SK-N-SH (cell line): ENCODE results near the gene KRTAP13-3. TPM values are rescaled to one million over a fixed set of nuclear protein-coding genes. Genes with fewer than 3 reads are reported as not detected.

Experiments
- CTCF ChIA-PET: fragments of 300-600, 350-600 bp; formaldehyde crosslinking; extraction: SDS; loops from one replicate; lab custom pipeline; 2021; lab: Yijun Ruan, JAX
- POLR2A ChIA-PET: fragments of 350-600 bp; sonication (Branson Sonifier 250); formaldehyde crosslinking; extraction: SDS; loops from one replicate; lab custom pipeline; 2020; ENCODE audit warnings: antibody characterized with exemption, inconsistent platforms; lab: Yijun Ruan, JAX
- DNase-seq: peaks from one replicate; pipeline ENCODE4 v3.0.0; 2012
- H2AFZ ChIP-seq: fragments of 200-600 bp; sonication (generic); 2 replicates; pipeline ENCODE4 v1.8.1; 2016; ENCODE audit warnings: antibody characterized with exemption, mild to moderate bottlenecking, low read depth
- H3F3A ChIP-seq: fragments of 200-600 bp; sonication (generic); replicated peaks from 2 replicates; pipeline ENCODE3; 2016; ENCODE audit warnings: antibody characterized with exemption, mild to moderate bottlenecking; ENCODE audit not compliant: insufficient read depth
- H3K27ac ChIP-seq, 2 experiments: fragments of 200-500 bp in 1 of 2; fragments of 200-600 bp in 1 of 2; sonication (Bioruptor generic) in 1 of 2; sonication (generic), shearing (Covaris generic) in 1 of 2; 2 replicates each; pipeline versions ENCODE4 v1.5.1 to v1.6.1; 2014 to 2016; ENCODE audit warnings: low read depth in 2 of 2, inconsistent platforms in 1 of 2, low read length in 1 of 2, mild to moderate bottlenecking in 1 of 2, mixed read lengths in 1 of 2
- H3K27me3 ChIP-seq: fragments of 200-600 bp; sonication (generic), shearing (Covaris generic); 2 replicates; pipeline ENCODE4 v1.6.1; 2016; ENCODE audit warnings: mixed run types; ENCODE audit not compliant: insufficient read depth
- H3K36me3 ChIP-seq, 2 experiments: fragments of 200-500 bp in 1 of 2; fragments of 200-600 bp in 1 of 2; sonication (Bioruptor generic) in 1 of 2; sonication (generic) in 1 of 2; replicated peaks in 1 of 2; 2 replicates each; pipeline versions ENCODE3 to v1.5.1; 2014 to 2016; ENCODE audit warnings: low read length in 1 of 2, mild to moderate bottlenecking in 1 of 2; ENCODE audit not compliant: insufficient read depth in 2 of 2, control insufficient read depth in 1 of 2
- H3K4me1 ChIP-seq, 2 experiments: fragments of 200-500 bp in 1 of 2; fragments of 200-600 bp in 1 of 2; sonication (Bioruptor generic) in 1 of 2; sonication (generic), shearing (Covaris generic) in 1 of 2; 2 replicates each; pipeline versions ENCODE4 v1.5.1 to v1.6.1; 2014 to 2016; ENCODE audit warnings: low read depth in 1 of 2, low read length in 1 of 2, mixed run types in 1 of 2; ENCODE audit not compliant: insufficient read depth in 2 of 2, control insufficient read depth in 1 of 2
- H3K4me2 ChIP-seq: fragments of 200-600 bp; sonication (generic), shearing (Covaris generic); 2 replicates; pipeline ENCODE4 v1.6.1; 2017; ENCODE audit warnings: mixed run types
- H3K4me3 ChIP-seq, 2 experiments: fragments of 200-500 bp in 1 of 2; fragments of 200-600 bp in 1 of 2; sonication (Bioruptor generic) in 1 of 2; sonication (generic), shearing (Covaris generic) in 1 of 2; 2 replicates each; pipeline versions ENCODE4 v1.5.1 to v1.8.1; 2014 to 2016; ENCODE audit warnings: low read depth in 2 of 2, inconsistent platforms in 1 of 2, low read length in 1 of 2, mild to moderate bottlenecking in 1 of 2, mixed read lengths in 1 of 2, moderate library complexity in 1 of 2
- H3K79me2 ChIP-seq: fragments of 200-600 bp; sonication (generic); 2 replicates; pipeline ENCODE4 v1.8.1; 2017; ENCODE audit warnings: mild to moderate bottlenecking; ENCODE audit not compliant: insufficient read depth
- H3K9ac ChIP-seq: fragments of 200-600 bp; sonication (generic); 2 replicates; pipeline ENCODE4 v1.6.1; 2017; ENCODE audit warnings: mixed run types
- H3K9me2 ChIP-seq: fragments of 200-600 bp; sonication (generic); 2 replicates; pipeline ENCODE4 v1.6.1; 2017; ENCODE audit warnings: mixed run types
- H3K9me3 ChIP-seq: fragments of 200-600 bp; sonication (generic); 2 replicates; pipeline ENCODE4 v1.6.1; 2017; ENCODE audit warnings: mixed run types, mild to moderate bottlenecking, moderate library complexity
- H4K20me1 ChIP-seq: fragments of 200-600 bp; sonication (generic); 2 replicates; pipeline ENCODE4 v1.6.1; 2017; ENCODE audit warnings: mild to moderate bottlenecking, mixed run types; ENCODE audit not compliant: insufficient read depth
- FOXM1 ChIP-seq: IDR thresholded peaks from 2 replicates; pipeline ENCODE4 v1.4.0; 2012; ENCODE audit warnings: low read depth, mild to moderate bottlenecking
- GATA2 ChIP-seq: sonication (generic); formaldehyde crosslinking; IDR thresholded peaks from 2 replicates; pipeline ENCODE4 v1.5.0; 2020; ENCODE audit warnings: mild to moderate bottlenecking, missing genetic modification reagents
- IRF3 ChIP-seq: fragments of 150-350 bp; IDR thresholded peaks from 2 replicates; pipeline ENCODE4 v1.6.1; 2016; ENCODE audit warnings: mild to moderate bottlenecking, low read depth, low read length
- MEF2A ChIP-seq: IDR thresholded peaks from 2 replicates; pipeline ENCODE4 v1.4.0; 2012; ENCODE audit warnings: low read depth, borderline replicate concordance
- NFIC ChIP-seq: IDR thresholded peaks from 2 replicates; pipeline ENCODE4 v1.4.0; 2012; ENCODE audit warnings: borderline replicate concordance
- NRF1 ChIP-seq: IDR thresholded peaks from 2 replicates; pipeline ENCODE4 v1.6.1; 2012; ENCODE audit warnings: low read depth, mild to moderate bottlenecking, low read length
- POLR2AphosphoS5 ChIP-seq: IDR thresholded peaks from 2 replicates; pipeline ENCODE4 v1.6.1; 2012; ENCODE audit warnings: low read depth, low read length
- RAD21 ChIP-seq: IDR thresholded peaks from 2 replicates; pipeline ENCODE4 v1.6.1; 2012; ENCODE audit warnings: mild to moderate bottlenecking, low read length
- REST ChIP-seq: IDR thresholded peaks from 2 replicates; pipeline ENCODE4 v1.6.1; 2012; ENCODE audit warnings: mild to moderate bottlenecking, low read depth, low read length, moderate library complexity
- SIN3A ChIP-seq: IDR thresholded peaks from 2 replicates; pipeline ENCODE4 v1.6.1; 2012; ENCODE audit warnings: low read depth, mild to moderate bottlenecking, low read length, moderate library complexity, borderline replicate concordance
- TAF1 ChIP-seq: IDR thresholded peaks from 2 replicates; pipeline ENCODE4 v1.6.1; 2012; ENCODE audit warnings: low read depth, mild to moderate bottlenecking, low read length, moderate library complexity, borderline replicate concordance
- TCF12 ChIP-seq: IDR thresholded peaks from 2 replicates; pipeline ENCODE4 v1.4.0; 2012
- TEAD4 ChIP-seq: IDR thresholded peaks from 2 replicates; pipeline ENCODE4 v1.4.0; 2012; ENCODE audit warnings: mild to moderate bottlenecking, borderline replicate concordance; ENCODE audit not compliant: insufficient read depth
- USF1 ChIP-seq: IDR thresholded peaks from 2 replicates; pipeline ENCODE4 v1.4.0; 2012; ENCODE audit warnings: low read depth, borderline replicate concordance
- YY1 ChIP-seq: IDR thresholded peaks from 2 replicates; pipeline ENCODE4 v1.4.0; 2012; ENCODE audit warnings: low read depth, mild to moderate bottlenecking
- WGBS: methylation state at CpG from one replicate; pipeline ENCODE4 v1.1.6; 2017; ENCODE audit warnings: low lambda C conversion rate; 5-methylcytosine and 5-hydroxymethylcytosine counted together
- polyA plus RNA-seq, 3 experiments: library from polyadenylated mRNA; depleted of rRNA; stranded (reverse); fragments of >200 nt; gene quantifications; 2 replicates each; pipeline ENCODE4 v1.2.3, GENCODE V29; 2012

KRTAP13-3 gene
- polyA plus RNA-seq, 1 of the 3 experiments (the other 2 are of a cell fraction), result not detected

- peaks cover 9% of the 10 kb centered on the region for H3K27me3 ChIP-seq
- TF ChIP-seq USF1 (no peak), GATA2 (CRISPR knock-in tag) (no peak), TEAD4 (no peak), TCF12 (no peak), TAF1 (no peak)
- H3K9me2 ChIP-seq, result no peaks in the 10 kb centered on the region
- no peak overlapping the region for H2AFZ ChIP-seq
- ChIA-PET CTCF (interaction anchor here (1.1 kb wide), 1 partner anchor 18 kb away, joined by 3 read pairs; no protein-coding TSS in a partner anchor), POLR2A (no interaction called here)
- H3K79me2 ChIP-seq, result no peaks in the 10 kb centered on the region
- H3K4me3 ChIP-seq, result no peak overlapping the region
- H3K4me2 ChIP-seq, result no peak overlapping the region
- H3K27ac ChIP-seq, result no peak overlapping the region
- H4K20me1 ChIP-seq, result no peaks in the 10 kb centered on the region
- 0% methylated on average over 2 of the region's 2 CpGs for WGBS
- H3F3A ChIP-seq, result no peaks in the 10 kb centered on the region
- H3K4me1 ChIP-seq, result no peaks in the 10 kb centered on the region
- no peaks in the 10 kb centered on the region for H3K36me3 ChIP-seq
- no peaks in the 10 kb centered on the region for H3K9me3 ChIP-seq
- no peak overlapping the region for H3K9ac ChIP-seq
- DNase-seq, result no peak
Measured at GRCh38 chr21:30391492-30392025, 34.2 kb downstream of the KRTAP13-3 start.

GRCh38 chr21:30382201-30382600, 43.5 kb downstream of the KRTAP13-3 start:
- H3F3A ChIP-seq, result no peaks in the 10 kb centered on the region
- no peaks in the 10 kb centered on the region for H3K9me2 ChIP-seq
- CTCF ChIA-PET, result no interaction called here
- no peaks in the 10 kb centered on the region for H3K79me2 ChIP-seq
- no peak overlapping the region for H3K9ac ChIP-seq
- no peak overlapping the region for H3K4me2 ChIP-seq
- 4% methylated on average over 1 of the region's 1 CpG for WGBS
- H3K4me3 ChIP-seq, result no peak overlapping the region
- H3K36me3 ChIP-seq, result no peaks in the 10 kb centered on the region
- TF ChIP-seq TCF12 (no peak), FOXM1 (no peak), SIN3A (no peak), IRF3 (no peak), NFIC (no peak), POLR2AphosphoS5 (no peak), REST (no peak), NRF1 (no peak), YY1 (no peak), RAD21 (no peak), MEF2A (no peak)
- no peak overlapping the region for H2AFZ ChIP-seq
- no peak for DNase-seq
- H3K27me3 ChIP-seq, result no peaks in the 10 kb centered on the region
- H3K27ac ChIP-seq, result no peak overlapping the region
- H3K4me1 ChIP-seq, result no peaks in the 10 kb centered on the region
- H3K9me3 ChIP-seq, result no peaks in the 10 kb centered on the region
- POLR2A ChIA-PET, result no interaction called here
- no peaks in the 10 kb centered on the region for H4K20me1 ChIP-seq
